A172 (cell line): ENCODE results near the gene TPO. TPM values are rescaled to one million over a fixed set of nuclear protein-coding genes. Genes with fewer than 3 reads are reported as not detected.
"Not testable (repeated sequence)": the region's sequence is repeated elsewhere in the genome, so short reads cannot be mapped to it uniquely, and the experiment has no call there.

Experiments used
- DNase-seq: peaks from one replicate; pipeline ENCODE4 v3.0.0-alpha.2; 2015; ENCODE audit warnings: low spot score
- total RNA-seq: library from RNA; depleted of rRNA; stranded (reverse); fragments of >200 nt; shearing (Covaris generic); gene quantifications from 2 replicates; pipeline ENCODE4 v1.2.3, GENCODE V29; 2014

The TPO gene
- total RNA-seq, 1 experiment from 2014 or later = not detected

- DNase-seq = peak; percentile 70
These were observed 140.5 kb downstream of the TPO start for GRCh38 chr2:1553671-1554295.

GRCh38 chr2:1556286-1556685 is 143.0 kb downstream of the TPO start:
- DNase-seq = no peak

GRCh38 chr2:1556776-1557466 is 143.7 kb downstream of the TPO start:
- peak; percentile 89 for DNase-seq

- no peak for DNase-seq
These were observed 144.2 kb downstream of the TPO start for GRCh38 chr2:1557467-1557820.

GRCh38 chr2:1559589-1560175 is 146.4 kb downstream of the TPO start:
- DNase-seq = no peak

GRCh38 chr2:1561259-1561658 is 148.0 kb downstream of the TPO start:
- DNase-seq = no peak

- no peak for DNase-seq
These were observed 148.7 kb downstream of the TPO start for GRCh38 chr2:1561811-1562421.

- no peak for DNase-seq
These were observed 150.0 kb downstream of the TPO start for GRCh38 chr2:1563084-1563857.

- no peak for DNase-seq
These were observed 151.0 kb downstream of the TPO start for GRCh38 chr2:1563943-1564891.

GRCh38 chr2:1567556-1568344 is 154.5 kb downstream of the TPO start:
- no peak for DNase-seq

GRCh38 chr2:1568345-1568668 is 155.0 kb downstream of the TPO start:
- not testable (repeated sequence) for DNase-seq

GRCh38 chr2:1569879-1570450 is 156.7 kb downstream of the TPO start:
- DNase-seq = no peak

GRCh38 chr2:1571477-1572417 is 158.5 kb downstream of the TPO start:
- DNase-seq = no peak

GRCh38 chr2:1572638-1573037 is 159.4 kb downstream of the TPO start:
- DNase-seq = no peak

- DNase-seq = no peak
These were observed 164.6 kb downstream of the TPO start for GRCh38 chr2:1577846-1578245.

GRCh38 chr2:1581257-1581964 is 168.1 kb downstream of the TPO start:
- DNase-seq = not testable (repeated sequence)

- no peak for DNase-seq
These were observed 168.8 kb downstream of the TPO start for GRCh38 chr2:1581965-1582625.
